Ovary (tissue), 3 donors: ENCODE results near the gene CCNI2.

Source experiments
- POLR2A ChIP-seq: fragments of 450-650 bp; IDR thresholded peaks from one replicate; pipeline ENCODE4 v1.6.1; 2017; ENCODE audit warnings: antibody characterized with exemption, mild to moderate bottlenecking, moderate library complexity
- TF ChIP-seq, protein P1 (sequence below), 3 donors: fragments of 450-650 bp in 2 of 3; fragments of 200-600 bp in 1 of 3; IDR thresholded peaks; one replicate each; pipeline versions ENCODE4 v1.5.1 to v1.8.0; 2016 to 2022; ENCODE audit warnings: antibody characterized with exemption in 3 of 3, mild to moderate bottlenecking in 1 of 3
- donor health status: DM: no; HTN: no; CAD: no.

DNA sequence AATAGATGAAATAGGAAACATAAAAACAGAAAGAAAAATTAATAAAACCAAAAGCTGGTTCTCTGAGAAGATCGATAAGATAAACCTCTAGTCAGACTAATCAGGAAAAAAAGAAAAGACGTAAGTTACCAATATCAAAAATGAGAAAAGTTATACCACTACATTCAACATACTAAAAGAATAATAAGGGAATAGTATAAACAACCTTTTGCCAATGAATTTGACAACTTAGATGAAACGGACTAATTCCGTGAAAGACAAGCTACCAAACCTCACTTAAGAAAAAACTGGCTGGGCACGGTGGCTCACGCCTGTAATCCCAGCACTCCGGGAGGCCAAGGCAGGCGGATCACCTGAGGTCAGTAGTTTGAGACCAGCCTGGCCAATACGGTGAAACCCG, 17.3 kb upstream of the CCNI2 start:
- TF ChIP-seq, protein P1, sequence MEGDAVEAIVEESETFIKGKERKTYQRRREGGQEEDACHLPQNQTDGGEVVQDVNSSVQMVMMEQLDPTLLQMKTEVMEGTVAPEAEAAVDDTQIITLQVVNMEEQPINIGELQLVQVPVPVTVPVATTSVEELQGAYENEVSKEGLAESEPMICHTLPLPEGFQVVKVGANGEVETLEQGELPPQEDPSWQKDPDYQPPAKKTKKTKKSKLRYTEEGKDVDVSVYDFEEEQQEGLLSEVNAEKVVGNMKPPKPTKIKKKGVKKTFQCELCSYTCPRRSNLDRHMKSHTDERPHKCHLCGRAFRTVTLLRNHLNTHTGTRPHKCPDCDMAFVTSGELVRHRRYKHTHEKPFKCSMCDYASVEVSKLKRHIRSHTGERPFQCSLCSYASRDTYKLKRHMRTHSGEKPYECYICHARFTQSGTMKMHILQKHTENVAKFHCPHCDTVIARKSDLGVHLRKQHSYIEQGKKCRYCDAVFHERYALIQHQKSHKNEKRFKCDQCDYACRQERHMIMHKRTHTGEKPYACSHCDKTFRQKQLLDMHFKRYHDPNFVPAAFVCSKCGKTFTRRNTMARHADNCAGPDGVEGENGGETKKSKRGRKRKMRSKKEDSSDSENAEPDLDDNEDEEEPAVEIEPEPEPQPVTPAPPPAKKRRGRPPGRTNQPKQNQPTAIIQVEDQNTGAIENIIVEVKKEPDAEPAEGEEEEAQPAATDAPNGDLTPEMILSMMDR (IDR thresholded peaks at IDR 0.05), result no peak
- no peak for TF ChIP-seq POLR2A
